Duodenal mucosa (tissue), 2 donors: Measurements from ENCODE around the gene WDR4.

ENCODE experiments used
- H3K27ac ChIP-seq: one replicate; pipeline ENCODE4 v1.7.0; 2013; ENCODE audit warnings: low read depth, low read length
- H3K27me3 ChIP-seq, 2 donors: one replicate each; pipeline ENCODE4 v1.7.0; 2013; ENCODE audit warnings: low read length in 2 of 2, control low read depth in 1 of 2; ENCODE audit not compliant: insufficient read depth in 2 of 2, control insufficient read depth in 1 of 2
- H3K36me3 ChIP-seq, 2 donors: one replicate each; pipeline ENCODE4 v1.7.0; 2013; ENCODE audit warnings: low read length in 2 of 2, control low read depth in 1 of 2; ENCODE audit not compliant: insufficient read depth in 2 of 2, control insufficient read depth in 1 of 2
- H3K4me1 ChIP-seq, 2 donors: one replicate each; pipeline ENCODE4 v1.7.0; 2013; ENCODE audit warnings: low read length in 2 of 2, control low read depth in 1 of 2; ENCODE audit not compliant: insufficient read depth in 2 of 2, control insufficient read depth in 1 of 2
- H3K4me3 ChIP-seq, 2 donors: one replicate each; pipeline ENCODE4 v1.7.0; 2013; ENCODE audit warnings: low read length in 2 of 2, low read depth in 1 of 2
- H3K9ac ChIP-seq, 2 donors: one replicate each; pipeline ENCODE4 v1.7.0; 2013; ENCODE audit warnings: low read length in 2 of 2, low read depth in 1 of 2
- H3K9me3 ChIP-seq, 2 donors: one replicate each; pipeline ENCODE4 v1.7.0; 2013; ENCODE audit warnings: low read length in 2 of 2, control low read depth in 1 of 2; ENCODE audit not compliant: control insufficient read depth in 1 of 2

WDR4 gene

GRCh38 chr21:42861848-42862400 lies 17.4 kb downstream of the WDR4 start:
- H3K4me3 ChIP-seq: no peak overlapping the region

GRCh38 chr21:42861311-42861847 lies 18.0 kb downstream of the WDR4 start:
- H3K9ac ChIP-seq: no peak overlapping the region
- H3K4me3 ChIP-seq: no peak overlapping the region
- no peaks in the 10 kb centered on the region for H3K9me3 ChIP-seq
- no peaks in the 10 kb centered on the region for H3K4me1 ChIP-seq
- H3K27ac ChIP-seq: no peak overlapping the region
- H3K27me3 ChIP-seq: no peaks in the 10 kb centered on the region
- H3K36me3 ChIP-seq: peaks cover 21 to 58% of the 10 kb centered on the region in 2 donors

More at GRCh38 chr21:42861848-42862400, 17.4 kb downstream of the WDR4 start:
- H3K9me3 ChIP-seq: no peaks in the 10 kb centered on the region
- H3K27ac ChIP-seq: no peak overlapping the region
- peaks cover 19 to 55% of the 10 kb centered on the region in 2 donors for H3K36me3 ChIP-seq
- no peaks in the 10 kb centered on the region for H3K27me3 ChIP-seq
- H3K4me1 ChIP-seq: no peaks in the 10 kb centered on the region
- no peak overlapping the region for H3K9ac ChIP-seq

- H3K27me3 ChIP-seq: no peaks in the 10 kb centered on the region
- H3K4me1 ChIP-seq: no peaks in the 10 kb centered on the region
- H3K4me3 ChIP-seq: no peak overlapping the region
- no peaks in the 10 kb centered on the region for H3K9me3 ChIP-seq
- H3K9ac ChIP-seq: no peak overlapping the region
- peaks cover 29 to 68% of the 10 kb centered on the region in 2 donors for H3K36me3 ChIP-seq
- H3K27ac ChIP-seq: no peak overlapping the region
Measured at GRCh38 chr21:42860345-42860744, 19.0 kb downstream of the WDR4 start.

- no peak overlapping the region for H3K4me3 ChIP-seq
- no peaks in the 10 kb centered on the region for H3K4me1 ChIP-seq
- H3K9me3 ChIP-seq: no peaks in the 10 kb centered on the region
- no peak overlapping the region for H3K9ac ChIP-seq
- no peaks in the 10 kb centered on the region for H3K27me3 ChIP-seq
- no peak overlapping the region for H3K27ac ChIP-seq
- peaks cover 29 to 73% of the 10 kb centered on the region in 2 donors for H3K36me3 ChIP-seq
Measured at GRCh38 chr21:42859891-42860230, 19.5 kb downstream of the WDR4 start.

- Histone ChIP-seq H3K27ac (no peak overlapping the region), H3K9ac (no peak overlapping the region), H3K36me3 (peaks cover 32 to 79% of the 10 kb centered on the region in 2 donors), H3K27me3 (no peaks in the 10 kb centered on the region), H3K4me1 (no peaks in the 10 kb centered on the region), H3K4me3 (no peak overlapping the region), H3K9me3 (no peaks in the 10 kb centered on the region)
Measured at GRCh38 chr21:42858957-42859890, 20.1 kb downstream of the WDR4 start.

GRCh38 chr21:42858185-42858847 lies 21.0 kb downstream of the WDR4 start:
- H3K9me3 ChIP-seq: no peaks in the 10 kb centered on the region
- H3K27ac ChIP-seq: no peak overlapping the region
- no peaks in the 10 kb centered on the region for H3K27me3 ChIP-seq
- H3K9ac ChIP-seq: no peak overlapping the region
- no peak overlapping the region for H3K4me3 ChIP-seq
- peaks cover 32 to 85% of the 10 kb centered on the region in 2 donors for H3K36me3 ChIP-seq
- no peaks in the 10 kb centered on the region for H3K4me1 ChIP-seq

GRCh38 chr21:42857216-42857615 lies 22.1 kb downstream of the WDR4 start:
- H3K27me3 ChIP-seq: no peaks in the 10 kb centered on the region
- no peak overlapping the region for H3K9ac ChIP-seq
- H3K27ac ChIP-seq: no peak overlapping the region
- no peak overlapping the region for H3K4me3 ChIP-seq
- no peaks in the 10 kb centered on the region for H3K9me3 ChIP-seq
- H3K36me3 ChIP-seq: peaks cover 27 to 84% of the 10 kb centered on the region in 2 donors
- no peaks in the 10 kb centered on the region for H3K4me1 ChIP-seq

- no peaks in the 10 kb centered on the region for H3K4me1 ChIP-seq
- no peak overlapping the region for H3K4me3 ChIP-seq
- peaks cover 33 to 92% of the 10 kb centered on the region in 2 donors for H3K36me3 ChIP-seq
- no peaks in the 10 kb centered on the region for H3K27me3 ChIP-seq
- H3K9ac ChIP-seq: no peak overlapping the region
- H3K27ac ChIP-seq: no peak overlapping the region
- H3K9me3 ChIP-seq: no peaks in the 10 kb centered on the region
Measured at GRCh38 chr21:42855937-42856335, 23.4 kb downstream of the WDR4 start.

GRCh38 chr21:42855171-42855936 lies 24.0 kb downstream of the WDR4 start:
- Histone ChIP-seq H3K27ac (no peak overlapping the region), H3K27me3 (no peaks in the 10 kb centered on the region), H3K36me3 (peaks cover 33 to 94% of the 10 kb centered on the region in 2 donors), H3K9me3 (no peaks in the 10 kb centered on the region), H3K9ac (no peak overlapping the region), H3K4me1 (no peaks in the 10 kb centered on the region), H3K4me3 (no peak overlapping the region)
